ENCODE data around the gene NRXN3. TPM values are rescaled to one million over a fixed set of nuclear protein-coding genes. Genes with fewer than 3 reads are reported as not detected.

Gene NRXN3
- total RNA-seq, 1 experiment from 2014 or later: not detected

- no peak for ATAC-seq
- H3K9me3 ChIP-seq (ENCODE audit: control insufficient read depth in 1 of 2, insufficient read depth in 1 of 2, low read depth in 1 of 2, low read length in 2 of 2): peaks cover 6 to 12% of the 10 kb centered on the region in 2 experiments; a peak in 2 of 4 replicates
- H3K9ac ChIP-seq (ENCODE audit: low read length): no peak overlapping the region
- H3K4me2 ChIP-seq (ENCODE audit: low read length): no peak overlapping the region
- no peaks in the 10 kb centered on the region for H3K9me2 ChIP-seq (ENCODE audit: insufficient read depth)
- no peak for DNase-seq (ENCODE audit: low read depth, low spot score)
- H3K27ac ChIP-seq (ENCODE audit: low read depth, low read length): no peak overlapping the region
- no peak overlapping the region for H2AFZ ChIP-seq (ENCODE audit: low read depth, low read length, poor library complexity, severe bottlenecking)
- ChIA-PET CTCF (no interaction called here), POLR2A (no interaction called here), RAD21 (ENCODE audit: low non-redundant PET in 1 of 2, low total read pairs in 2 of 2, uncharacterized antibody in 2 of 2, unreplicated experiment in 2 of 2) (no interaction called here)
- no peaks in the 10 kb centered on the region for H3K36me3 ChIP-seq (ENCODE audit: control insufficient read depth in 1 of 2, insufficient read depth in 2 of 2, low read length in 2 of 2)
- H3K4me1 ChIP-seq (ENCODE audit: control insufficient read depth in 1 of 2, insufficient read depth in 2 of 2, low read length in 2 of 2): no peaks in the 10 kb centered on the region
- BruUV-seq (replicated peaks): no TSS peak
- no peaks in the 10 kb centered on the region for H4K20me1 ChIP-seq (ENCODE audit: insufficient read depth)
- TF ChIP-seq POLR2AphosphoS5 (IDR thresholded peaks at IDR 0.05; ENCODE audit: low read depth, low read length) (no peak), EZH2 (IDR thresholded peaks at IDR 0.05) (no peak), SIN3A (IDR thresholded peaks at IDR 0.05; ENCODE audit: low read depth) (no peak), FOSL1 (IDR thresholded peaks at IDR 0.05; ENCODE audit: low read depth) (no peak), POLR2A (IDR thresholded peaks at IDR 0.05; ENCODE audit: borderline replicate concordance, extremely low read depth, insufficient read depth, insufficient read length) (no peak), ATF3 (IDR thresholded peaks at IDR 0.05) (no peak), YY1 (IDR thresholded peaks at IDR 0.05; ENCODE audit: extremely low read depth, insufficient replicate concordance, low read depth, low read length) (no peak), EGR1 (IDR thresholded peaks at IDR 0.05; ENCODE audit: low read depth) (no peak), TCF7L2 (IDR thresholded peaks at IDR 0.05; ENCODE audit: borderline replicate concordance, extremely low read depth, insufficient read depth, insufficient read length) (no peak), JUND (IDR thresholded peaks at IDR 0.05) (no peak), ELF1 (IDR thresholded peaks at IDR 0.05; ENCODE audit: borderline replicate concordance, low read depth) (no peak)
- TF ChIP-seq, protein P1, sequence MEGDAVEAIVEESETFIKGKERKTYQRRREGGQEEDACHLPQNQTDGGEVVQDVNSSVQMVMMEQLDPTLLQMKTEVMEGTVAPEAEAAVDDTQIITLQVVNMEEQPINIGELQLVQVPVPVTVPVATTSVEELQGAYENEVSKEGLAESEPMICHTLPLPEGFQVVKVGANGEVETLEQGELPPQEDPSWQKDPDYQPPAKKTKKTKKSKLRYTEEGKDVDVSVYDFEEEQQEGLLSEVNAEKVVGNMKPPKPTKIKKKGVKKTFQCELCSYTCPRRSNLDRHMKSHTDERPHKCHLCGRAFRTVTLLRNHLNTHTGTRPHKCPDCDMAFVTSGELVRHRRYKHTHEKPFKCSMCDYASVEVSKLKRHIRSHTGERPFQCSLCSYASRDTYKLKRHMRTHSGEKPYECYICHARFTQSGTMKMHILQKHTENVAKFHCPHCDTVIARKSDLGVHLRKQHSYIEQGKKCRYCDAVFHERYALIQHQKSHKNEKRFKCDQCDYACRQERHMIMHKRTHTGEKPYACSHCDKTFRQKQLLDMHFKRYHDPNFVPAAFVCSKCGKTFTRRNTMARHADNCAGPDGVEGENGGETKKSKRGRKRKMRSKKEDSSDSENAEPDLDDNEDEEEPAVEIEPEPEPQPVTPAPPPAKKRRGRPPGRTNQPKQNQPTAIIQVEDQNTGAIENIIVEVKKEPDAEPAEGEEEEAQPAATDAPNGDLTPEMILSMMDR (IDR thresholded peaks at IDR 0.05 in 2 of 3, conservative IDR thresholded peaks at IDR 0.05 in 1 of 3; ENCODE audit: borderline replicate concordance in 1 of 3, insufficient read depth in 1 of 3, low read depth in 2 of 3, low read length in 2 of 3): no peak
- TF ChIP-seq, protein P2, sequence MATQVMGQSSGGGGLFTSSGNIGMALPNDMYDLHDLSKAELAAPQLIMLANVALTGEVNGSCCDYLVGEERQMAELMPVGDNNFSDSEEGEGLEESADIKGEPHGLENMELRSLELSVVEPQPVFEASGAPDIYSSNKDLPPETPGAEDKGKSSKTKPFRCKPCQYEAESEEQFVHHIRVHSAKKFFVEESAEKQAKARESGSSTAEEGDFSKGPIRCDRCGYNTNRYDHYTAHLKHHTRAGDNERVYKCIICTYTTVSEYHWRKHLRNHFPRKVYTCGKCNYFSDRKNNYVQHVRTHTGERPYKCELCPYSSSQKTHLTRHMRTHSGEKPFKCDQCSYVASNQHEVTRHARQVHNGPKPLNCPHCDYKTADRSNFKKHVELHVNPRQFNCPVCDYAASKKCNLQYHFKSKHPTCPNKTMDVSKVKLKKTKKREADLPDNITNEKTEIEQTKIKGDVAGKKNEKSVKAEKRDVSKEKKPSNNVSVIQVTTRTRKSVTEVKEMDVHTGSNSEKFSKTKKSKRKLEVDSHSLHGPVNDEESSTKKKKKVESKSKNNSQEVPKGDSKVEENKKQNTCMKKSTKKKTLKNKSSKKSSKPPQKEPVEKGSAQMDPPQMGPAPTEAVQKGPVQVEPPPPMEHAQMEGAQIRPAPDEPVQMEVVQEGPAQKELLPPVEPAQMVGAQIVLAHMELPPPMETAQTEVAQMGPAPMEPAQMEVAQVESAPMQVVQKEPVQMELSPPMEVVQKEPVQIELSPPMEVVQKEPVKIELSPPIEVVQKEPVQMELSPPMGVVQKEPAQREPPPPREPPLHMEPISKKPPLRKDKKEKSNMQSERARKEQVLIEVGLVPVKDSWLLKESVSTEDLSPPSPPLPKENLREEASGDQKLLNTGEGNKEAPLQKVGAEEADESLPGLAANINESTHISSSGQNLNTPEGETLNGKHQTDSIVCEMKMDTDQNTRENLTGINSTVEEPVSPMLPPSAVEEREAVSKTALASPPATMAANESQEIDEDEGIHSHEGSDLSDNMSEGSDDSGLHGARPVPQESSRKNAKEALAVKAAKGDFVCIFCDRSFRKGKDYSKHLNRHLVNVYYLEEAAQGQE (IDR thresholded peaks at IDR 0.05; ENCODE audit: low read depth): no peak
- TF ChIP-seq, protein P3, sequence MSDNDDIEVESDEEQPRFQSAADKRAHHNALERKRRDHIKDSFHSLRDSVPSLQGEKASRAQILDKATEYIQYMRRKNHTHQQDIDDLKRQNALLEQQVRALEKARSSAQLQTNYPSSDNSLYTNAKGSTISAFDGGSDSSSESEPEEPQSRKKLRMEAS (IDR thresholded peaks at IDR 0.05): no peak
- intact Hi-C loops (cut with micrococcal nuclease): no loop called here
- H3K27me3 ChIP-seq (ENCODE audit: insufficient read depth, low read length): no peaks in the 10 kb centered on the region
- no peak overlapping the region for H3K4me3 ChIP-seq (replicated peaks in 1 of 2; ENCODE audit: low read depth in 1 of 2, low read length in 2 of 2)
- no peaks in the 10 kb centered on the region for H3K79me2 ChIP-seq (ENCODE audit: insufficient read depth, low read length)
Measured at GRCh38 chr14:79487632-79488031, 1317.5 kb downstream of the NRXN3 start.

All from HCT116 (cell line).